Keratinocyte (primary cell): Measurements from ENCODE around the gene PLEKHA1. TPM values are rescaled to one million over a fixed set of nuclear protein-coding genes. Genes with fewer than 3 reads are reported as not detected.

ENCODE experiments used
- DNase-seq: peaks from one replicate; pipeline ENCODE4 v3.0.0-alpha.2; 2011; ENCODE audit warnings: low read depth, missing footprints, low spot score
- FAIRE-seq: peaks from 2 replicates; lab custom pipeline; 2011; peaks lifted over from hg19 to GRCh38; lab: Jason Lieb, UNC
- H2AFZ ChIP-seq: 2 replicates; pipeline ENCODE4 v1.6.0; 2012; ENCODE audit warnings: low read length, control low read depth, inconsistent platforms; ENCODE audit not compliant: control insufficient read depth
- H3K27ac ChIP-seq: 2 replicates; pipeline ENCODE4 v1.5.1; 2011; ENCODE audit warnings: low read length; ENCODE audit not compliant: control insufficient read depth, insufficient read depth
- H3K27me3 ChIP-seq: 3 replicates; pipeline ENCODE4 v1.6.0; 2011; ENCODE audit warnings: low read length; ENCODE audit not compliant: control insufficient read depth, insufficient read depth; ENCODE audit errors: extremely low read depth
- H3K36me3 ChIP-seq, 2 experiments: 2 replicates in 1 of 2; 3 replicates in 1 of 2; pipeline ENCODE4 v1.5.1; 2011; ENCODE audit warnings: low read length in 2 of 2, mild to moderate bottlenecking in 1 of 2; ENCODE audit not compliant: control insufficient read depth in 2 of 2, insufficient read depth in 2 of 2; ENCODE audit errors: extremely low read depth in 1 of 2
- H3K4me1 ChIP-seq: 3 replicates; pipeline ENCODE4 v1.5.1; 2011; ENCODE audit warnings: low read length; ENCODE audit not compliant: control insufficient read depth, insufficient read depth; ENCODE audit errors: extremely low read depth
- H3K4me2 ChIP-seq: 3 replicates; pipeline ENCODE4 v1.6.0; 2011; ENCODE audit warnings: low read depth, low read length; ENCODE audit not compliant: control insufficient read depth, insufficient read depth; ENCODE audit errors: extremely low read depth
- H3K4me3 ChIP-seq, 3 experiments: fragments of 200-600 bp in 1 of 3; sonication (generic) in 1 of 3; 2 replicates in 2 of 3; 3 replicates in 1 of 3; pipeline ENCODE4 v1.5.1; 2011 to 2016; ENCODE audit warnings: low read length in 3 of 3, mild to moderate bottlenecking in 3 of 3, control low read depth in 2 of 3, inconsistent platforms in 1 of 3, low read depth in 1 of 3, mixed read lengths in 1 of 3, mixed run types in 1 of 3, moderate library complexity in 1 of 3; ENCODE audit not compliant: control insufficient read depth in 2 of 3, insufficient read depth in 2 of 3; ENCODE audit errors: extremely low read depth in 1 of 3
- H3K79me2 ChIP-seq: 2 replicates; pipeline ENCODE4 v1.6.0; 2012; ENCODE audit warnings: low read length; ENCODE audit not compliant: control insufficient read depth, insufficient read depth
- H3K9ac ChIP-seq: 3 replicates; pipeline ENCODE4 v1.6.0; 2011; ENCODE audit warnings: low read length; ENCODE audit not compliant: control insufficient read depth, insufficient read depth; ENCODE audit errors: extremely low read depth
- H3K9me1 ChIP-seq: 3 replicates; pipeline ENCODE4 v1.6.0; 2011; ENCODE audit warnings: low read length; ENCODE audit not compliant: control insufficient read depth, insufficient read depth; ENCODE audit errors: extremely low read depth
- H3K9me3 ChIP-seq: 2 replicates; pipeline ENCODE4 v1.5.1; 2012; ENCODE audit warnings: low read depth, low read length; ENCODE audit not compliant: control insufficient read depth
- H4K20me1 ChIP-seq: 3 replicates; pipeline ENCODE4 v1.6.0; 2011; ENCODE audit warnings: low read length; ENCODE audit not compliant: control insufficient read depth, insufficient read depth; ENCODE audit errors: extremely low read depth
- EZH2 ChIP-seq: IDR thresholded peaks from one replicate; pipeline ENCODE4 v1.6.1; 2012; ENCODE audit warnings: inconsistent platforms, mild to moderate bottlenecking, low read length, moderate library complexity
- dilution Hi-C: fragments of 300-500 bp; cut with MboI; formaldehyde crosslinking; loops from one replicate; pipeline ENCODE4 v1.7.0; 2020; ENCODE audit warnings: low sequenced_read_pairs; ENCODE audit not compliant: extremely low pct_ligation_motif_present
- polyA plus RNA-seq, 5 experiments: library from polyadenylated mRNA; depleted of rRNA in 3 of 5; stranded (reverse) in 3 of 5; stranded (forward) in 1 of 5; unstranded in 1 of 5; fragments of >200 nt; gene quantifications; 1 replicate in 1 of 5; 2 replicates in 3 of 5; 3 replicates in 1 of 5; pipeline versions ENCODE4 v1.2.1 to v1.2.3, GENCODE V29; 2011 to 2012; ENCODE audit warnings: missing spikeins in 2 of 5, low read depth in 1 of 5, low replicate concordance in 1 of 5
- TF ChIP-seq, protein P1 (sequence below), 3 experiments: IDR thresholded peaks in 1 of 3; conservative IDR thresholded peaks in 1 of 3; optimal IDR thresholded peaks in 1 of 3; 2 replicates in 2 of 3; 3 replicates in 1 of 3; pipeline versions ENCODE3 to v1.5.1; 2011; ENCODE audit warnings: low read length in 3 of 3, mild to moderate bottlenecking in 3 of 3, moderate library complexity in 2 of 3, control low read depth in 1 of 3, inconsistent platforms in 1 of 3; ENCODE audit not compliant: insufficient read depth in 2 of 3; ENCODE audit errors: extremely low read depth in 1 of 3

PLEKHA1 gene
- polyA plus RNA-seq, 1 donor (not counting 4 experiments of a cell fraction or from before 2014, with no cell fraction given) = 66.7 TPM

DNA sequence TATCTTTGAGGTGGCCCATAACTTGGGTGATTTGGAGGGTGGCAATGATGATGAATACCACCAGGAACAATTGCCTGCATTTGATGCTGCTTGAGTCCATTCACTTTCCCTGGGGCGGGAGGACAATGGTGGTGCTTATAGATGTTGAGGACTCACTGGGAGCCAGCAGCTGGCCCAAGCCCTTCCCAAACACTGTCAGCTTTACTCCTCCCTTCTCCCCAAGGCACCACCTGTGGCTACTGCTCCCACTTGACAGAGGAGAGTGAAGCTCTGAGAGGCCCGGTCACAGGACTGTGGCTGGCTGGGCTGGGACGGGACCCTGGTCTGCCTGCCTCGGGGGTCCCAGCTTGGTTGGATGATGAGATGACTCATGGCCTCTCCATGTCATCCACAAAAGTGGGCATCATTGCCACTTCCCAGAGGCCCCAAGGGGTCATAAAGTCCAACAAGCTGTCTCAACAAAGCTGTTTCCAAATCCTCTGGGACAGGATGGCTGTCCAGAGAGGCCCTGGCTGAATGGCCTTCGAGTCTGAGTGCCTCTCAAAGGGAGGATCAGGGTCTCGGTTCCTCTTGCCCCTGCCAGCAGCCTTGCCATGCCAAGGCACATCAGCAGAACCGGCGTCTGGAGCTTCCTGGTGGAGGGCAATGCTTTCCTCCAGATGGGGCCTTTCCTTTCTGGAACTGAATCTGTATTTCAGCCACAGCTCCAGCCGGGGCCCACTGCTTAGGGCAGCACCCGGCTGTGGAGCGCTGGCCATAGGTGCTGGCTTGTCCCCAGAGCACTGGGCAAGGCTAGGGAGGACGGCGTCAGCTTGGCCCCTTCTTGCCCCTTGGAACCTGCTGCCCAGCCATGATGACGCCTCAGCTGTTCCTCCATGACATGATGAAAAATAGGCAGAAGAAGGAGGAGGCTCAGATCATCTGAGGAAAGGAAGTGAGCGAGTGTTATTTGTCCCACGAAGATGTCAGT is 47.0 kb upstream of the PLEKHA1 start:
- Histone ChIP-seq H3K27ac (no peak overlapping the region), H3K27me3 (no peaks in the 10 kb centered on the region), H2AFZ (no peak overlapping the region), H3K9me1 (no peaks in the 10 kb centered on the region), H3K79me2 (no peaks in the 10 kb centered on the region), H3K9ac (no peak overlapping the region), H3K4me1 (peaks cover 23% of the 10 kb centered on the region), H3K4me3 (no peak overlapping the region), H3K36me3 (no peaks in the 10 kb centered on the region), H4K20me1 (no peaks in the 10 kb centered on the region), H3K4me2 (no peak overlapping the region), H3K9me3 (no peaks in the 10 kb centered on the region)
- no peak for DNase-seq
- no peak for FAIRE-seq
- no peak for TF ChIP-seq EZH2
- TF ChIP-seq, protein P1, sequence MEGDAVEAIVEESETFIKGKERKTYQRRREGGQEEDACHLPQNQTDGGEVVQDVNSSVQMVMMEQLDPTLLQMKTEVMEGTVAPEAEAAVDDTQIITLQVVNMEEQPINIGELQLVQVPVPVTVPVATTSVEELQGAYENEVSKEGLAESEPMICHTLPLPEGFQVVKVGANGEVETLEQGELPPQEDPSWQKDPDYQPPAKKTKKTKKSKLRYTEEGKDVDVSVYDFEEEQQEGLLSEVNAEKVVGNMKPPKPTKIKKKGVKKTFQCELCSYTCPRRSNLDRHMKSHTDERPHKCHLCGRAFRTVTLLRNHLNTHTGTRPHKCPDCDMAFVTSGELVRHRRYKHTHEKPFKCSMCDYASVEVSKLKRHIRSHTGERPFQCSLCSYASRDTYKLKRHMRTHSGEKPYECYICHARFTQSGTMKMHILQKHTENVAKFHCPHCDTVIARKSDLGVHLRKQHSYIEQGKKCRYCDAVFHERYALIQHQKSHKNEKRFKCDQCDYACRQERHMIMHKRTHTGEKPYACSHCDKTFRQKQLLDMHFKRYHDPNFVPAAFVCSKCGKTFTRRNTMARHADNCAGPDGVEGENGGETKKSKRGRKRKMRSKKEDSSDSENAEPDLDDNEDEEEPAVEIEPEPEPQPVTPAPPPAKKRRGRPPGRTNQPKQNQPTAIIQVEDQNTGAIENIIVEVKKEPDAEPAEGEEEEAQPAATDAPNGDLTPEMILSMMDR (optimal IDR thresholded peaks at IDR 0.05 in 1 of 3, IDR thresholded peaks at IDR 0.05 in 1 of 3, conservative IDR thresholded peaks at IDR 0.05 in 1 of 3; ENCODE audit: extremely low read depth in 1 of 3, insufficient read depth in 2 of 3, low read length in 3 of 3) = no peak
- dilution Hi-C loops = no loop called here

DNA sequence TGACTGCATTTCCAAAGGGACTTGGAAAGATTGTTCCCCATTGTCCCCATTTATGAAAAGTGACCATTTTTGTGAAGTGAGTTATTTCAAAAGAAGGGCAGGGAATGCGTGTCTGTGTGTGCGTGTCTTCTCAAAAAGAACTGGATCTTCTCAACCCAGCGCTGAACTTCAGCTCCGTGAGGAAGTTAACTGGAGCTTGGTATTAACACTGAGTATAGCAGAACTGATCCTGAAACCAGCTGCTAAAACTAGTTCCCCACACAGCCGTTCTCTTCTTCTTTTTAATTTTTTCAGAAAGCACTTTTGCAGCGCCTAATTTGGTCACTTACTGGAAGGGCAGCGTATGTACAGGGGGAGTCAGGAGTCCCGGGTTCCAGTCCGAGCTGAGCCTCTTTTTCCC is 45.8 kb upstream of the PLEKHA1 start:
- no peak for FAIRE-seq
- no peaks in the 10 kb centered on the region for H3K9me3 ChIP-seq
- TF ChIP-seq EZH2 = no peak
- TF ChIP-seq, protein P1 (optimal IDR thresholded peaks at IDR 0.05 in 1 of 3, IDR thresholded peaks at IDR 0.05 in 1 of 3, conservative IDR thresholded peaks at IDR 0.05 in 1 of 3; ENCODE audit: extremely low read depth in 1 of 3, insufficient read depth in 2 of 3, low read length in 3 of 3) = no peak

More for the DNA sequence above, 45.8 kb upstream of the PLEKHA1 start:
- dilution Hi-C loops = no loop called here
- no peaks in the 10 kb centered on the region for H3K9me1 ChIP-seq
- H3K27ac ChIP-seq = no peak overlapping the region
- H4K20me1 ChIP-seq = no peaks in the 10 kb centered on the region
- no peak overlapping the region for H3K4me2 ChIP-seq
- no peak overlapping the region for H3K4me3 ChIP-seq
- no peak for DNase-seq
- H2AFZ ChIP-seq = no peak overlapping the region
- no peaks in the 10 kb centered on the region for H3K27me3 ChIP-seq
- H3K4me1 ChIP-seq = peaks cover 21% of the 10 kb centered on the region
- no peaks in the 10 kb centered on the region for H3K79me2 ChIP-seq
- H3K36me3 ChIP-seq = no peaks in the 10 kb centered on the region
- no peak overlapping the region for H3K9ac ChIP-seq
